Panc1 (cell line): ENCODE measurements around the gene GPR162. TPM values are rescaled to one million over a fixed set of nuclear protein-coding genes. Genes with fewer than 3 reads are reported as not detected.

ENCODE experiments used
- ATAC-seq: fragments of 200-7000 bp; cut with Tn5 transposase; 2 replicates; pipeline ENCODE4 v1.9.1; 2020; ENCODE audit warnings: mild to moderate bottlenecking, moderate library complexity
- BruUV-seq: library from RNA; stranded (reverse); fragments of 400-500 nt; replicated peaks from 2 replicates; lab custom pipeline; 2021; lab: Mats Ljungman, UMichigan
- CTCF ChIA-PET: fragments of 300-600 bp; sonication (Branson Sonifier 250); formaldehyde crosslinking; loops from one replicate; lab custom pipeline; 2022; ENCODE audit warnings: antibody characterized with exemption; lab: Charles Lee
- POLR2A ChIA-PET: fragments of 300-600 bp; sonication (Branson Sonifier 250); formaldehyde crosslinking; loops from one replicate; lab custom pipeline; 2022; ENCODE audit warnings: antibody characterized with exemption; lab: Charles Lee
- DNase-seq: peaks from one replicate; pipeline ENCODE4 v3.0.0-alpha.2; 2010; ENCODE audit warnings: low read depth, low spot score
- H3K27ac ChIP-seq: 2 replicates; pipeline ENCODE4 v1.5.1; 2011; ENCODE audit warnings: mild to moderate bottlenecking, low read length, inconsistent platforms
- H3K27me3 ChIP-seq: fragments of 200-500 bp; sonication (Bioruptor generic); 2 replicates; pipeline ENCODE4 v1.6.0; 2014; ENCODE audit warnings: low read length, inconsistent platforms; ENCODE audit not compliant: control insufficient read depth, insufficient read depth
- H3K36me3 ChIP-seq: fragments of 200-500 bp; sonication (Bioruptor generic); 2 replicates; pipeline ENCODE4 v1.5.1; 2014; ENCODE audit warnings: inconsistent platforms, mild to moderate bottlenecking, low read length, moderate library complexity; ENCODE audit not compliant: control insufficient read depth, insufficient read depth
- H3K4me1 ChIP-seq: 2 replicates; pipeline ENCODE4 v1.5.1; 2011; ENCODE audit warnings: inconsistent platforms, mild to moderate bottlenecking, low read length, moderate library complexity; ENCODE audit not compliant: control insufficient read depth, insufficient read depth
- H3K4me3 ChIP-seq, 2 experiments: 2 replicates each; pipeline ENCODE4 v1.5.1; 2011 to 2012; ENCODE audit warnings: low read depth in 2 of 2, low read length in 2 of 2, mild to moderate bottlenecking in 2 of 2, inconsistent platforms in 1 of 2, moderate library complexity in 1 of 2
- H3K9me3 ChIP-seq: fragments of 200-500 bp; sonication (Bioruptor generic); 2 replicates; pipeline ENCODE4 v1.5.1; 2014; ENCODE audit warnings: low read depth, mild to moderate bottlenecking, inconsistent platforms, low read length, moderate library complexity; ENCODE audit not compliant: control insufficient read depth, insufficient read depth
- POLR2AphosphoS5 ChIP-seq: IDR thresholded peaks from 2 replicates; pipeline ENCODE4 v1.6.1; 2012; ENCODE audit warnings: mild to moderate bottlenecking, low read depth, low read length, moderate library complexity
- SIN3A ChIP-seq: IDR thresholded peaks from 2 replicates; pipeline ENCODE4 v1.6.1; 2012; ENCODE audit warnings: low read depth, mild to moderate bottlenecking, low read length, moderate library complexity, borderline replicate concordance; ENCODE audit not compliant: insufficient read depth
- TCF7L2 ChIP-seq: IDR thresholded peaks from 2 replicates; pipeline ENCODE4 v1.6.1; 2011; ENCODE audit warnings: mild to moderate bottlenecking, low read depth, low read length, inconsistent platforms
- in situ Hi-C: cut with HindIII; loops from 2 replicates; pipeline ENCODE4 v1.10.0; 2016; ENCODE audit warnings: low sequenced_read_pairs, low pct_unique_long_range_greater_than_20kb
- intact Hi-C: fragments of 100-400 bp; cut with micrococcal nuclease; formaldehyde crosslinking; loops from one replicate; pipeline ENCODE4 v1.10.0; 2022; ENCODE audit not compliant: unreplicated experiment
- total RNA-seq: library from RNA; stranded (reverse); gene quantifications from one replicate; pipeline ENCODE4 v1.2.1, GENCODE V29; 2021; ENCODE audit not compliant: unreplicated experiment
- TF ChIP-seq, protein P1 (sequence below): fragments of 450-650 bp; IDR thresholded peaks from 2 replicates; pipeline ENCODE4 v1.5.1; 2017; ENCODE audit warnings: mild to moderate bottlenecking
- TF ChIP-seq, protein P2 (sequence below), 2 experiments: IDR thresholded peaks; 2 replicates each; pipeline ENCODE4 v1.6.1; 2011 to 2012; ENCODE audit warnings: low read depth in 2 of 2, control low read depth in 1 of 2, low read length in 1 of 2, mild to moderate bottlenecking in 1 of 2, moderate library complexity in 1 of 2; ENCODE audit not compliant: insufficient read depth in 1 of 2

Gene GPR162
- total RNA-seq, 1 experiment from 2014 or later = 1.3 TPM

DNA sequence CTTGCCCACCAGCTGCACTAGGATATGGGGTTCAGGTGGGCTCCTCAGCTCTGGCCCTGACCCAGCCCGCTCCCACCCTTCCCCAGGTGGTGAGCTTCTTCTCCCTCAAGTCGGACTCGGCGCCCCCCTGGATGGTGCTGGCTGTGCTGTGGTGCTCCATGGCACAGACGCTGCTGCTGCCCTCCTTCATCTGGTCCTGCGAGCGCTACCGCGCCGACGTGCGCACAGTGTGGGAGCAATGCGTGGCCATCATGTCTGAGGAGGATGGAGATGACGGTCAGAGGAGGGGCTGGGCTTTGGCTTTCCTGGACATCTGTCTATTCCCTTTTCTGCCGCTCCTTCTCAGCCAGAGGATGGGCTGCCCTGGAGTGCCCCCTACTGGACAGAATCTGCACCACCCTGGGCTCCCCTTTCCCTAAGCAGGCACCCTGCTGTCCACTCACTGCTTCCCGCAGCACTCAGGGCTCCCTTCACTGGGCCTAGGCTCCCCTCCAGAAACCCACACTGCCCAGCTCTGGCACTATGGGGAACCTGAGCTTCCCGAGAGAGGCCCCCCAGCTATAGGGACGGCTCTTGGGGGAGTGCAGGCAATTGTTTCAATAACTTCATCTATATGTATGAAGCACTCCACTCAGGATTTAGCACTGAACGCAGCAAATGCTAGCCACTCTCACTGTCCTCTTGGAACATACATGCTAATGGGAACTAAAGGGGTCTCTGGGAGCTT lies 3.9 kb downstream of the GPR162 start:
- no peak overlapping the region for H3K27ac ChIP-seq
- ChIA-PET POLR2A (no interaction called here), CTCF (interaction anchor here (1.3 kb wide), 1 partner anchor 72 kb away, joined by 5 read pairs; the partner anchor contains the start of gene MLF2)
- TF ChIP-seq, protein P1, sequence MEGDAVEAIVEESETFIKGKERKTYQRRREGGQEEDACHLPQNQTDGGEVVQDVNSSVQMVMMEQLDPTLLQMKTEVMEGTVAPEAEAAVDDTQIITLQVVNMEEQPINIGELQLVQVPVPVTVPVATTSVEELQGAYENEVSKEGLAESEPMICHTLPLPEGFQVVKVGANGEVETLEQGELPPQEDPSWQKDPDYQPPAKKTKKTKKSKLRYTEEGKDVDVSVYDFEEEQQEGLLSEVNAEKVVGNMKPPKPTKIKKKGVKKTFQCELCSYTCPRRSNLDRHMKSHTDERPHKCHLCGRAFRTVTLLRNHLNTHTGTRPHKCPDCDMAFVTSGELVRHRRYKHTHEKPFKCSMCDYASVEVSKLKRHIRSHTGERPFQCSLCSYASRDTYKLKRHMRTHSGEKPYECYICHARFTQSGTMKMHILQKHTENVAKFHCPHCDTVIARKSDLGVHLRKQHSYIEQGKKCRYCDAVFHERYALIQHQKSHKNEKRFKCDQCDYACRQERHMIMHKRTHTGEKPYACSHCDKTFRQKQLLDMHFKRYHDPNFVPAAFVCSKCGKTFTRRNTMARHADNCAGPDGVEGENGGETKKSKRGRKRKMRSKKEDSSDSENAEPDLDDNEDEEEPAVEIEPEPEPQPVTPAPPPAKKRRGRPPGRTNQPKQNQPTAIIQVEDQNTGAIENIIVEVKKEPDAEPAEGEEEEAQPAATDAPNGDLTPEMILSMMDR = peak; percentile 90
- TF ChIP-seq SIN3A (no peak), POLR2AphosphoS5 (no peak)
- TF ChIP-seq, protein P2, sequence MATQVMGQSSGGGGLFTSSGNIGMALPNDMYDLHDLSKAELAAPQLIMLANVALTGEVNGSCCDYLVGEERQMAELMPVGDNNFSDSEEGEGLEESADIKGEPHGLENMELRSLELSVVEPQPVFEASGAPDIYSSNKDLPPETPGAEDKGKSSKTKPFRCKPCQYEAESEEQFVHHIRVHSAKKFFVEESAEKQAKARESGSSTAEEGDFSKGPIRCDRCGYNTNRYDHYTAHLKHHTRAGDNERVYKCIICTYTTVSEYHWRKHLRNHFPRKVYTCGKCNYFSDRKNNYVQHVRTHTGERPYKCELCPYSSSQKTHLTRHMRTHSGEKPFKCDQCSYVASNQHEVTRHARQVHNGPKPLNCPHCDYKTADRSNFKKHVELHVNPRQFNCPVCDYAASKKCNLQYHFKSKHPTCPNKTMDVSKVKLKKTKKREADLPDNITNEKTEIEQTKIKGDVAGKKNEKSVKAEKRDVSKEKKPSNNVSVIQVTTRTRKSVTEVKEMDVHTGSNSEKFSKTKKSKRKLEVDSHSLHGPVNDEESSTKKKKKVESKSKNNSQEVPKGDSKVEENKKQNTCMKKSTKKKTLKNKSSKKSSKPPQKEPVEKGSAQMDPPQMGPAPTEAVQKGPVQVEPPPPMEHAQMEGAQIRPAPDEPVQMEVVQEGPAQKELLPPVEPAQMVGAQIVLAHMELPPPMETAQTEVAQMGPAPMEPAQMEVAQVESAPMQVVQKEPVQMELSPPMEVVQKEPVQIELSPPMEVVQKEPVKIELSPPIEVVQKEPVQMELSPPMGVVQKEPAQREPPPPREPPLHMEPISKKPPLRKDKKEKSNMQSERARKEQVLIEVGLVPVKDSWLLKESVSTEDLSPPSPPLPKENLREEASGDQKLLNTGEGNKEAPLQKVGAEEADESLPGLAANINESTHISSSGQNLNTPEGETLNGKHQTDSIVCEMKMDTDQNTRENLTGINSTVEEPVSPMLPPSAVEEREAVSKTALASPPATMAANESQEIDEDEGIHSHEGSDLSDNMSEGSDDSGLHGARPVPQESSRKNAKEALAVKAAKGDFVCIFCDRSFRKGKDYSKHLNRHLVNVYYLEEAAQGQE (IDR thresholded peaks at IDR 0.05; ENCODE audit: insufficient read depth in 1 of 2, low read depth in 2 of 2, low read length in 1 of 2) = no peak
- DNase-seq = no peak
- no peaks in the 10 kb centered on the region for H3K27me3 ChIP-seq
- no peaks in the 10 kb centered on the region for H3K9me3 ChIP-seq
- no peaks in the 10 kb centered on the region for H3K36me3 ChIP-seq
- H3K4me3 ChIP-seq = peak overlapping the region in 1 of 2 experiments; percentile 27; a peak in 1 of 4 replicates
- H3K4me1 ChIP-seq = peaks cover 10% of the 10 kb centered on the region; the same call in 1 of the 2 replicates
- no TSS peak for BruUV-seq
- in situ Hi-C loops = no loop called here
- ATAC-seq = peak; percentile 79
- intact Hi-C loops = loop anchor here (1.0 to 5.0 kb wide), 2 partner anchors 73 to 89 kb away; partner anchors contain the start of gene MLF2

DNA sequence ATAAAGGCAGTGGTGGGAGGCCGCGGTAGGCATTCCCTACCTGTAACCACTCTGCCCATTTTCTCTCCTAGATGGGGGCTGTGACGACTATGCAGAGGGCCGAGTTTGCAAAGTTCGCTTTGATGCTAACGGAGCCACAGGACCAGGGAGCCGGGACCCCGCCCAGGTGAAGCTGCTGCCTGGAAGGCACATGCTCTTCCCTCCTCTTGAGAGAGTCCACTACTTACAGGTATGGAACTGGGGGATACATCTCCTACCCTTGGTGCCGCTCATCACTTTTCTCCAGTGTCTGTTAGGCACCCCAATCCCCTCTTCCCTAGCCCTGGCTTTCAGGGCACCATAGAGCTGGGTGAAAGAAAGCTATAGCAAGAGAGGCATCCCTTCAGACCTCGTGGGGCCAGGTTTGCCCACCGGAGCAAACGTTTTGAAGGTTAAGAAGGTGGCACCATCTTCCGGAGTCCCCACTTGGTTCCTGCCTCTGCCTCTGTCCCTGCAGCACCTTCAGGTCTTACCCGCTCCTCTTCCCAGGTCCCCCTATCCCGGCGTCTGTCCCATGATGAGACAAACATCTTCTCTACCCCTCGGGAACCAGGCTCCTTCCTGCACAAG lies 4.6 kb downstream of the GPR162 start:
- Histone ChIP-seq H3K4me1 (peaks cover 10% of the 10 kb centered on the region; the same call in 1 of the 2 replicates), H3K27ac (no peak overlapping the region), H3K4me3 (no peak overlapping the region), H3K36me3 (no peaks in the 10 kb centered on the region), H3K27me3 (no peaks in the 10 kb centered on the region), H3K9me3 (no peaks in the 10 kb centered on the region)
- in situ Hi-C loops = no loop called here
- ATAC-seq = no peak
- CTCF ChIA-PET = no interaction called here
- no peak for DNase-seq
- POLR2A ChIA-PET = no interaction called here
- no TSS peak for BruUV-seq
- intact Hi-C loops = loop anchor here (5.0 kb wide), 1 partner anchor 74 kb away; the partner anchor contains the start of gene MLF2
- TF ChIP-seq, protein P1 = no peak
- TF ChIP-seq, protein P2 (IDR thresholded peaks at IDR 0.05; ENCODE audit: insufficient read depth in 1 of 2, low read depth in 2 of 2, low read length in 1 of 2) = no peak
- no peak for TF ChIP-seq SIN3A
- TF ChIP-seq POLR2AphosphoS5 = no peak
- no peak for TF ChIP-seq TCF7L2
